Upper lobe of left lung (tissue), 6 donors: ENCODE measurements around the gene MRPS23. TPM values are rescaled to one million over a fixed set of nuclear protein-coding genes. Genes with fewer than 3 reads are reported as not detected.
A peak's percentile ranks its signal among the peaks of the same experiment; 100 is the strongest.

Experiments
- ATAC-seq, 2 donors: fragments of 200-7000 bp; cut with Tn5 transposase; one replicate each; pipeline ENCODE4 v1.9.1; 2022; ENCODE audit warnings: mild to moderate bottlenecking in 2 of 2, moderate library complexity in 2 of 2; ENCODE audit not compliant: low FRiP score in 2 of 2
- DNase-seq, 2 donors: peaks; one replicate each; pipeline ENCODE4 v3.0.0-alpha.2; 2019 to 2020
- H3K27ac ChIP-seq, 4 donors: fragments of 200-600 bp; sonication (generic); one replicate each; pipeline ENCODE4 v1.5.1; 2016 to 2019
- H3K27me3 ChIP-seq, 4 donors: fragments of 200-600 bp; sonication (generic); one replicate each; pipeline ENCODE4 v1.5.1; 2017 to 2019
- H3K36me3 ChIP-seq, 4 donors: fragments of 200-600 bp; sonication (generic); one replicate each; pipeline ENCODE4 v1.5.1; 2016 to 2019
- H3K4me1 ChIP-seq, 4 donors: fragments of 200-600 bp; sonication (generic); one replicate each; pipeline ENCODE4 v1.5.1; 2018 to 2019
- H3K4me3 ChIP-seq, 4 donors: fragments of 200-600 bp; sonication (generic); one replicate each; pipeline ENCODE4 v1.5.1; 2017 to 2019; ENCODE audit warnings: mild to moderate bottlenecking in 2 of 4, moderate library complexity in 1 of 4
- H3K9me3 ChIP-seq, 4 donors: fragments of 200-600 bp; sonication (generic); one replicate each; pipeline ENCODE4 v1.5.1; 2018 to 2019
- EP300 ChIP-seq, 4 donors: sonication (generic); formaldehyde crosslinking; IDR thresholded peaks; one replicate each; pipeline ENCODE4 v1.5.1; 2017; ENCODE audit warnings: antibody characterized with exemption in 4 of 4, control low read depth in 2 of 4
- POLR2A ChIP-seq, 4 donors: fragments of 450-650 bp; IDR thresholded peaks; one replicate each; pipeline ENCODE4 v1.5.1; 2016 to 2017; ENCODE audit warnings: antibody characterized with exemption in 4 of 4, mild to moderate bottlenecking in 2 of 4
- POLR2AphosphoS5 ChIP-seq, 2 donors: sonication (generic); formaldehyde crosslinking; IDR thresholded peaks; one replicate each; pipeline ENCODE4 v1.5.1; 2017; ENCODE audit warnings: antibody characterized with exemption in 2 of 2
- WGBS, 2 donors: methylation state at CpG; one replicate each; pipeline ENCODE4 v1.1.5; 2017 to 2018; 5-methylcytosine and 5-hydroxymethylcytosine counted together
- total RNA-seq, 6 donors: library from RNA; depleted of rRNA in 4 of 6; stranded (reverse); fragments of >200 nt in 4 of 6; gene quantifications; one replicate each; pipeline versions ENCODE4 v1.1.0 to v1.2.1, GENCODE V29; 2016 to 2021
- TF ChIP-seq, protein P1 (sequence below), 6 experiments: fragments of 450-650 bp in 4 of 6; fragments of 200-600 bp in 2 of 6; sonication (generic) in 2 of 6; IDR thresholded peaks; one replicate each; pipeline ENCODE4 v1.5.1; 2016 to 2019; ENCODE audit warnings: antibody characterized with exemption in 6 of 6
- donor health status: DM: no; HTN: no; CAD: no; lungs with moderate emphysema.
- donor health status: DM: no; HTN: yes; CAD: no; lungs with severe emphysema.

MRPS23 gene
- total RNA-seq, 6 donors from 2014 or later, result 11.4 to 50.6 (median 19.1) TPM

- Histone ChIP-seq H3K36me3 (peaks cover 0 to 21% (median 16%) of the 10 kb centered on the region in 4 donors), H3K27ac (no peak overlapping the region), H3K4me1 (peaks cover 13 to 28% (median 21%) of the 10 kb centered on the region in 4 donors), H3K9me3 (no peaks in the 10 kb centered on the region), H3K27me3 (no peaks in the 10 kb centered on the region), H3K4me3 (no peak overlapping the region)
- DNase-seq, result no peak
- WGBS, 2 donors, result 90 to 92% methylated on average over 2 to 4 of the region's 4 CpGs
- no peak for ATAC-seq
- no peak for TF ChIP-seq EP300 (IDR thresholded peaks at IDR 0.05)
- TF ChIP-seq POLR2AphosphoS5 (IDR thresholded peaks at IDR 0.05), result no peak
- TF ChIP-seq, protein P1, sequence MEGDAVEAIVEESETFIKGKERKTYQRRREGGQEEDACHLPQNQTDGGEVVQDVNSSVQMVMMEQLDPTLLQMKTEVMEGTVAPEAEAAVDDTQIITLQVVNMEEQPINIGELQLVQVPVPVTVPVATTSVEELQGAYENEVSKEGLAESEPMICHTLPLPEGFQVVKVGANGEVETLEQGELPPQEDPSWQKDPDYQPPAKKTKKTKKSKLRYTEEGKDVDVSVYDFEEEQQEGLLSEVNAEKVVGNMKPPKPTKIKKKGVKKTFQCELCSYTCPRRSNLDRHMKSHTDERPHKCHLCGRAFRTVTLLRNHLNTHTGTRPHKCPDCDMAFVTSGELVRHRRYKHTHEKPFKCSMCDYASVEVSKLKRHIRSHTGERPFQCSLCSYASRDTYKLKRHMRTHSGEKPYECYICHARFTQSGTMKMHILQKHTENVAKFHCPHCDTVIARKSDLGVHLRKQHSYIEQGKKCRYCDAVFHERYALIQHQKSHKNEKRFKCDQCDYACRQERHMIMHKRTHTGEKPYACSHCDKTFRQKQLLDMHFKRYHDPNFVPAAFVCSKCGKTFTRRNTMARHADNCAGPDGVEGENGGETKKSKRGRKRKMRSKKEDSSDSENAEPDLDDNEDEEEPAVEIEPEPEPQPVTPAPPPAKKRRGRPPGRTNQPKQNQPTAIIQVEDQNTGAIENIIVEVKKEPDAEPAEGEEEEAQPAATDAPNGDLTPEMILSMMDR (IDR thresholded peaks at IDR 0.05), result no peak
- no peak for TF ChIP-seq POLR2A (IDR thresholded peaks at IDR 0.05)
These were observed 36.2 kb upstream of the MRPS23 start for GRCh38 chr17:57886020-57886419.

- H3K4me3 ChIP-seq, result no peak overlapping the region
- H3K27ac ChIP-seq, result no peak overlapping the region
- no peaks in the 10 kb centered on the region for H3K9me3 ChIP-seq
- H3K36me3 ChIP-seq, result peaks cover 0 to 21% (median 16%) of the 10 kb centered on the region in 4 donors
- peaks cover 9 to 23% (median 14%) of the 10 kb centered on the region in 4 donors for H3K4me1 ChIP-seq
- H3K27me3 ChIP-seq, result no peaks in the 10 kb centered on the region
- ATAC-seq, result no peak
- TF ChIP-seq, protein P1 (IDR thresholded peaks at IDR 0.05), result no peak
- TF ChIP-seq POLR2AphosphoS5 (IDR thresholded peaks at IDR 0.05), result no peak
- 83 to 92% methylated on average over 43 to 55 of the region's 67 CpGs for WGBS, 2 donors
- peak in 1 of 2 donors; percentile 82 for DNase-seq
These were observed 35.5 kb upstream of the MRPS23 start for GRCh38 chr17:57885148-57885915.

- peak in 1 of 2 donors; percentile 23 for ATAC-seq
- 79 to 81% methylated on average over 5 to 9 of the region's 9 CpGs for WGBS, 2 donors
- DNase-seq, result no peak
- Histone ChIP-seq H3K4me1 (peaks cover 0 to 20% (median 6%) of the 10 kb centered on the region in 4 donors), H3K27me3 (no peaks in the 10 kb centered on the region), H3K4me3 (no peak overlapping the region), H3K27ac (peak overlapping the region in 3 of 4 donors; percentile 4 to 35 (median 18)), H3K9me3 (no peaks in the 10 kb centered on the region), H3K36me3 (peaks cover 0 to 47% (median 26%) of the 10 kb centered on the region in 4 donors)
- TF ChIP-seq POLR2AphosphoS5 (IDR thresholded peaks at IDR 0.05), result no peak
These were observed 32.0 kb upstream of the MRPS23 start for GRCh38 chr17:57881783-57882351.

DNA sequence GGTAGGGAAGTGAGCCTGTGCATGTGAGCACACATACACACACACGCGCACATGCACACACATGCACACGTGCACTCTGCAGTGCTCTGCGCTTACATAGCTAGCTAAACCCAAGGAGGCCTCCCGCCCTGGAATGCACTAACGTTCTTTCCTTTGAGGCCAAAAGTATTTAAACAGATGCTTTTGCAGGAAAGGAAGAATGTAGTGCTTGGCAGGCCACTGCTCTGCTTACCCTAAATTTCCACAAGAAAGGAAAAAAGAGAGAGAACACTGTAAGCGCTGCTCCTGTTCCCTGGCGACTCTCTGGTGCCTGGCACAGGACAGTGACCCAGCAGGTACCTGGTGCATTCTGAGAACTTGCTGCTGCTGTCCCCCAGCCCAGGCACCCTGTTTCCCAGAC lies 31.3 kb upstream of the MRPS23 start:
- WGBS, 2 donors, result 67 to 80% methylated on average over 8 of the region's 8 CpGs
- peaks cover 0 to 20% (median 9%) of the 10 kb centered on the region in 4 donors for H3K4me1 ChIP-seq
- peaks cover 0 to 47% (median 26%) of the 10 kb centered on the region in 4 donors for H3K36me3 ChIP-seq
- TF ChIP-seq EP300 (IDR thresholded peaks at IDR 0.05) (no peak), POLR2AphosphoS5 (IDR thresholded peaks at IDR 0.05) (no peak), POLR2A (IDR thresholded peaks at IDR 0.05) (no peak)
- TF ChIP-seq, protein P1 (IDR thresholded peaks at IDR 0.05), result no peak
- no peaks in the 10 kb centered on the region for H3K9me3 ChIP-seq
- peak overlapping the region in 3 of 4 donors; percentile 4 to 35 (median 18) for H3K27ac ChIP-seq
- no peak overlapping the region for H3K4me3 ChIP-seq
- H3K27me3 ChIP-seq, result no peaks in the 10 kb centered on the region
- no peak for DNase-seq
- peak in 1 of 2 donors; percentile 24 for ATAC-seq

- WGBS, 2 donors, result 88% methylated on average over 8 of the region's 8 CpGs
- Histone ChIP-seq H3K4me1 (peaks cover 10 to 30% (median 19%) of the 10 kb centered on the region in 4 donors), H3K36me3 (peaks cover 0 to 43% (median 20%) of the 10 kb centered on the region in 4 donors), H3K4me3 (no peak overlapping the region), H3K9me3 (no peaks in the 10 kb centered on the region), H3K27me3 (no peaks in the 10 kb centered on the region), H3K27ac (peak overlapping the region in 1 of 4 donors; percentile 13)
- DNase-seq (no peak), ATAC-seq (no peak)
- TF ChIP-seq POLR2AphosphoS5 (IDR thresholded peaks at IDR 0.05), result no peak
- no peak for TF ChIP-seq EP300 (IDR thresholded peaks at IDR 0.05)
- TF ChIP-seq POLR2A (IDR thresholded peaks at IDR 0.05), result no peak
- TF ChIP-seq, protein P1 (IDR thresholded peaks at IDR 0.05), result no peak
These were observed 30.2 kb upstream of the MRPS23 start for GRCh38 chr17:57880086-57880456.
